ENCODE measurements around the gene DEFB132. TPM values are rescaled to one million over a fixed set of nuclear protein-coding genes. Genes with fewer than 3 reads are reported as not detected.

DEFB132 gene
- total and polyA plus RNA-seq, 9 of the 15 experiments (the other 6 are each of a cell fraction or from before 2014, with no cell fraction given), result not detected

DNA sequence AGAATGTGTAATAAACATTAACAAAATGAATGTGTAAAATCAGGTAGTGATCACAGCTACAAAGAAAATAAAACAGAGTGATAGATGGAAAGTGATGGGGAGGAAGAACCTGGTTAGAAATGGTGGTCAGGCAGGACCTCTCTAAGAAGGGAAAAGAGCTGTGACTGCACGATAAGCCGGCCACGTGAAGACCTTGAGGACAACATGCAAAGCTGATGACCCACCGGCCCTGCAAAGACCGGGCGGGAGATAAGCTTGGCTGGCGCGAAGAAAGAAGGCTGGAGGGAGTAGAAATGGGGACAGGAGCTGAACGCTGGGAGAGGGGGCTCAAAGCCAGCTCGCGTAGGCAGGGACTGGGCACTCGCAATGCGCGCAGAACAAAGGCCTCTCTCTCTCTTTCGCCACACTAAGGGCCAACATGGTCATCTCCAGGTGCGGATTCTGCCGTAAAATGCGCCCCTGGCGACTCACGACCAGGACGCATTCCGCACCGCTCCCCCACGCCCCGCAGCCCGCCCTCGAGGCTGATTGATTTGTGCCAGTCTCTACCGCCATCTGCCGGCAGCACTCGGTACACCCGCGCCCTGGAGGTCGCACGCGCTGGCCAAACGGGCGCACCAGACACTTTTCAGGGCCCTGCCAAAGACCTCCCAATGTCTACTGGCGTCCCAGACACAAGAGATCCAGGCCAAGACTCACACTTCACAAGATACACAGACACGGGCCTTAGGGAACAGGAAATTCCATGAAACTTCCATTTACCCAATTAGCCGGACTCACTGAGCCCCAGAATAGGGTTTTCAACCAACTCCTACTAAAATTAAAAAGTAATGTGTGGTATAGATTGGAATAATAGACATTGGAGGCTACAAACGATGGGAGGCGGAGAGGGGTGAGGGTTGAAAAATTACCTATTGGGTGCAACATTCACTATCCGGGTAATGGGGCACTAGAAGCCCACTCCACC is 9.4 kb downstream of the DEFB132 start (continued):
- TF ChIP-seq, protein P1, sequence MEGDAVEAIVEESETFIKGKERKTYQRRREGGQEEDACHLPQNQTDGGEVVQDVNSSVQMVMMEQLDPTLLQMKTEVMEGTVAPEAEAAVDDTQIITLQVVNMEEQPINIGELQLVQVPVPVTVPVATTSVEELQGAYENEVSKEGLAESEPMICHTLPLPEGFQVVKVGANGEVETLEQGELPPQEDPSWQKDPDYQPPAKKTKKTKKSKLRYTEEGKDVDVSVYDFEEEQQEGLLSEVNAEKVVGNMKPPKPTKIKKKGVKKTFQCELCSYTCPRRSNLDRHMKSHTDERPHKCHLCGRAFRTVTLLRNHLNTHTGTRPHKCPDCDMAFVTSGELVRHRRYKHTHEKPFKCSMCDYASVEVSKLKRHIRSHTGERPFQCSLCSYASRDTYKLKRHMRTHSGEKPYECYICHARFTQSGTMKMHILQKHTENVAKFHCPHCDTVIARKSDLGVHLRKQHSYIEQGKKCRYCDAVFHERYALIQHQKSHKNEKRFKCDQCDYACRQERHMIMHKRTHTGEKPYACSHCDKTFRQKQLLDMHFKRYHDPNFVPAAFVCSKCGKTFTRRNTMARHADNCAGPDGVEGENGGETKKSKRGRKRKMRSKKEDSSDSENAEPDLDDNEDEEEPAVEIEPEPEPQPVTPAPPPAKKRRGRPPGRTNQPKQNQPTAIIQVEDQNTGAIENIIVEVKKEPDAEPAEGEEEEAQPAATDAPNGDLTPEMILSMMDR (IDR thresholded peaks at IDR 0.05 in 2 of 3, conservative IDR thresholded peaks at IDR 0.05 in 1 of 3; ENCODE audit: insufficient read depth in 2 of 3, low read depth in 1 of 3, low read length in 3 of 3), result peak; percentile 86 to 96 (median 88)
- TF ChIP-seq TCF7 (IDR thresholded peaks at IDR 0.05; ENCODE audit: borderline replicate concordance) (no peak), RUNX1 (IDR thresholded peaks at IDR 0.05; ENCODE audit: low read depth) (no peak), BRD4 (IDR thresholded peaks at IDR 0.05) (no peak), MCM7 (IDR thresholded peaks at IDR 0.05) (no peak), MTA3 (IDR thresholded peaks at IDR 0.05; ENCODE audit: borderline replicate concordance) (peak; percentile 76; the same call in 1 of the 2 replicates), ZNF444 (CRISPR knock-in tag; IDR thresholded peaks at IDR 0.05) (no peak), RBFOX2 (IDR thresholded peaks at IDR 0.05; ENCODE audit: low read depth, low read length) (peak; percentile 78), FOXJ3 (CRISPR knock-in tag; IDR thresholded peaks at IDR 0.05) (no peak), RBM34 (IDR thresholded peaks at IDR 0.05; ENCODE audit: borderline replicate concordance, insufficient read depth, low read length) (no peak), FOXM1 (IDR thresholded peaks at IDR 0.05; ENCODE audit: low read depth) (no peak), FOXM1 (CRISPR knock-in tag; IDR thresholded peaks at IDR 0.05; ENCODE audit: low read depth) (peak; percentile 91; the same call in 1 of the 2 replicates), MAZ (CRISPR knock-in tag; conservative IDR thresholded peaks at IDR 0.05 in 1 of 2, IDR thresholded peaks at IDR 0.05 in 1 of 2) (peak; percentile 81 to 91), TCF3 (CRISPR knock-in tag; IDR thresholded peaks at IDR 0.05) (peak; percentile 81), PTRF (tag; IDR thresholded peaks at IDR 0.05) (0 out of 2 replicates have a peak, but pooled peaks have one; percentile 39), PCBP2 (IDR thresholded peaks at IDR 0.05; ENCODE audit: low read depth, low read length, poor library complexity, severe bottlenecking) (no peak), SMAD3 (CRISPR knock-in tag; conservative IDR thresholded peaks at IDR 0.05) (0 out of 2 replicates have a peak, but pooled peaks have one; percentile 22), C11orf30 (IDR thresholded peaks at IDR 0.05; ENCODE audit: low read depth) (0 out of 2 replicates have a peak, but pooled peaks have one; percentile 16), CXXC5 (CRISPR knock-in tag; IDR thresholded peaks at IDR 0.05) (peak; percentile 88), SMARCE1 (IDR thresholded peaks at IDR 0.05) (peak; percentile 72), ZNF3 (CRISPR knock-in tag; IDR thresholded peaks at IDR 0.05) (no peak), FOSL1 (tag; conservative IDR thresholded peaks at IDR 0.05) (peak; percentile 53)
- TF ChIP-seq, protein P2, sequence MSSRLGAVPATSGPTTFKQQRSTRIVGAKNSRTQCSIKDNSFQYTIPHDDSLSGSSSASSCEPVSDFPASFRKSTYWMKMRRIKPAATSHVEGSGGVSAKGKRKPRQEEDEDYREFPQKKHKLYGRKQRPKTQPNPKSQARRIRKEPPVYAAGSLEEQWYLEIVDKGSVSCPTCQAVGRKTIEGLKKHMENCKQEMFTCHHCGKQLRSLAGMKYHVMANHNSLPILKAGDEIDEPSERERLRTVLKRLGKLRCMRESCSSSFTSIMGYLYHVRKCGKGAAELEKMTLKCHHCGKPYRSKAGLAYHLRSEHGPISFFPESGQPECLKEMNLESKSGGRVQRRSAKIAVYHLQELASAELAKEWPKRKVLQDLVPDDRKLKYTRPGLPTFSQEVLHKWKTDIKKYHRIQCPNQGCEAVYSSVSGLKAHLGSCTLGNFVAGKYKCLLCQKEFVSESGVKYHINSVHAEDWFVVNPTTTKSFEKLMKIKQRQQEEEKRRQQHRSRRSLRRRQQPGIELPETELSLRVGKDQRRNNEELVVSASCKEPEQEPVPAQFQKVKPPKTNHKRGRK (tag; IDR thresholded peaks at IDR 0.05), result no peak
